H1 (cell line): ENCODE measurements around the gene NELFB. TPM values are rescaled to one million over a fixed set of nuclear protein-coding genes. Genes with fewer than 3 reads are reported as not detected.

ENCODE experiments used
- BACH1 ChIP-seq: IDR thresholded peaks from 2 replicates; pipeline ENCODE4 v1.6.1; 2012; ENCODE audit warnings: low read length, improper control_type of control experiment
- polyA plus RNA-seq, 7 experiments: library from polyadenylated mRNA; depleted of rRNA in 3 of 7; stranded (reverse) in 5 of 7; unstranded in 2 of 7; fragments of >200 nt in 5 of 7; fragments of 200-250 nt in 2 of 7; gene quantifications; 1 replicate in 5 of 7; 2 replicates in 1 of 7; 4 replicates in 1 of 7; pipeline versions ENCODE4 v1.2.1 to v1.2.3, GENCODE V29; 2011 to 2013; ENCODE audit warnings: missing spikeins in 2 of 7, mixed read lengths in 2 of 7
- total RNA-seq: library from RNA; stranded (reverse); fragmentation: NEBNext Ultra II Directional; extraction: Animal tissue kit (Norgen Biotek cat#: 25700); gene quantifications from 2 replicates; pipeline ENCODE4 v1.2.1, GENCODE V29; 2021

NELFB gene
- total and polyA plus RNA-seq, 2 of the 8 experiments (the other 6 are each of a cell fraction or from before 2014, with no cell fraction given) = 57.6 to 78.0 TPM

DNA sequence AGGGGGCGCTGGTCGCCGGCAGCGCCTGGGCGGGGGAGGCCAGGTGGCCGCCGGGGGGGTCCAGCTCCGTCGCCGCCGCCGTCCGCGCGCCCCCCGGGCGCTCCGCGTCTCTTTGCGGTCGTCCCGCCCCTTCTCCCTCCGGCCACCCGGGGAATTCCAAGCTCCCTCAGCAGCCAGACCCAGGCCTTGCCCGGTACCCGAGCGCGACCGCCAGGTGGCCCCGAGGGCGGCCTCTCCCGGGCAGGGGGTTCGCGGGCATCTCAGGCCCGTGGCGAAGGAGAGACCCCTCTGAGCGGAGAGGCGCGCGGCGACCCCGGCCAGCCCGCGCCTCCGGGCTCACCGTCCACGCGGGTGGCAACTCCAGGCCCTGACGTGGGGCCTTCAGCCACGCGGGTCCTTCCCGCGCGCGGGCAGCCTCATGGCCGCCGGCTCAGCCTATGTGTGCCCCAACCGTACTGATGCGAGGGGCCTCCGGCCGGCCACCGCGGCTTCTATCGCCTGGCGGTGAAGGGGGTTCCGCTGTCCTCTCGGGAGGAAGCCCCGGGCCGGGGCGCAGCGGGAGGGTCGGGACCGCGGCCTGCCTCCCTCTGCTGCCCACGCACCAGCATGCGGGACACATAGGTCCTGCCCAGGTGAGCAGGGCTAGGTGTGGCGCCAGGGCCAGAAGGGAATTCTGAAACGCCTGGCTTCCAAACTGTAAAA, 47.5 kb downstream of the NELFB start (continued):
- TF ChIP-seq BACH1 = peak; percentile 87
- TF ChIP-seq, all 59 proteins: peak for 12
